ENCODE data around the gene CD55.

Gene CD55

DNA sequence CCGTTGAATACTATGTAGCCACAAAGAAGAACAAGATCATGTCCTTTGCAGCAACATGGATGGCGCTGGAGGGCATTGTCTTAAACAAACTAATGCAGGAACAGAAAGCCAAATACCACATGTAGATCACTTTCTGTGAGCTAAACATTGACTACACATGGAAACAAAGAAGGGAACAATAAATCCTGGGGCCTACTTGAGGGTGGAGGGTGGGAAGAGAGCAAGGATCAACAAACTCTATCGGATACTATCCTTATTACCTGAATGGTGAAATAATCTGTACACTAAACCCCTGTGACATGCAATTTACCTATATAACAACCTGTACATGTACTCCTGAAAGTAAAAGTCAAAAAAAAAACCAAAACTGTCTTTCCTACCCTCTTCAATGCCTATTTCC is 40.8 kb upstream of the CD55 start:
- TF ChIP-seq, protein P1, sequence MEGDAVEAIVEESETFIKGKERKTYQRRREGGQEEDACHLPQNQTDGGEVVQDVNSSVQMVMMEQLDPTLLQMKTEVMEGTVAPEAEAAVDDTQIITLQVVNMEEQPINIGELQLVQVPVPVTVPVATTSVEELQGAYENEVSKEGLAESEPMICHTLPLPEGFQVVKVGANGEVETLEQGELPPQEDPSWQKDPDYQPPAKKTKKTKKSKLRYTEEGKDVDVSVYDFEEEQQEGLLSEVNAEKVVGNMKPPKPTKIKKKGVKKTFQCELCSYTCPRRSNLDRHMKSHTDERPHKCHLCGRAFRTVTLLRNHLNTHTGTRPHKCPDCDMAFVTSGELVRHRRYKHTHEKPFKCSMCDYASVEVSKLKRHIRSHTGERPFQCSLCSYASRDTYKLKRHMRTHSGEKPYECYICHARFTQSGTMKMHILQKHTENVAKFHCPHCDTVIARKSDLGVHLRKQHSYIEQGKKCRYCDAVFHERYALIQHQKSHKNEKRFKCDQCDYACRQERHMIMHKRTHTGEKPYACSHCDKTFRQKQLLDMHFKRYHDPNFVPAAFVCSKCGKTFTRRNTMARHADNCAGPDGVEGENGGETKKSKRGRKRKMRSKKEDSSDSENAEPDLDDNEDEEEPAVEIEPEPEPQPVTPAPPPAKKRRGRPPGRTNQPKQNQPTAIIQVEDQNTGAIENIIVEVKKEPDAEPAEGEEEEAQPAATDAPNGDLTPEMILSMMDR (IDR thresholded peaks at IDR 0.05; ENCODE audit: poor library complexity, severe bottlenecking): no peak
- DNase-seq (ENCODE audit: low spot score) (no peak), ATAC-seq (ENCODE audit: low read depth) (no peak)
- Histone ChIP-seq H3K27me3 (ENCODE audit: insufficient read depth, poor library complexity, severe bottlenecking) (no peaks in the 10 kb centered on the region), H3K4me3 (ENCODE audit: severe bottlenecking) (no peak overlapping the region), H3K9me3 (ENCODE audit: severe bottlenecking) (no peaks in the 10 kb centered on the region), H3K4me1 (ENCODE audit: insufficient read depth, poor library complexity, severe bottlenecking) (peaks cover 3% of the 10 kb centered on the region), H3K36me3 (ENCODE audit: low read depth) (no peaks in the 10 kb centered on the region), H3K27ac (ENCODE audit: poor library complexity, severe bottlenecking) (no peak overlapping the region)

DNA sequence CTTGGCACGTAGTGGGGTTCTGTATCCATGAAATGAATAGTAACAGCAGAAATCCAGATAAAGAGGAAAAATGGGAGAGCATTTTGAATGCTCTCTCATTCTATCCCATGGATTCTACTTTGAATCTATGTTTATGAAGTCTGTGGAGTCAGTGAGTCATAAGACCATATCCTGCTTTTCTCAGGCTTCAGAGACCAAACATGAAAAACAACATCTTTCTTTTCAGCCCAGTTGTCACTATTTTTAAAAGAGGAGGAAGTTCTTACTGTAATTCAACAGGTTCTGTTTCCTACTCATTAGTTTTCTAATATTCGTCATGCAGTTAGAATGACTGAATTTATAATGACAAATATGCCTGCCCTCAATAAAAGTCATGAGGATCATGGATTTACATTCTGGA is 39.4 kb upstream of the CD55 start:
- DNase-seq (ENCODE audit: low spot score) (no peak), ATAC-seq (ENCODE audit: low read depth) (no peak)
- Histone ChIP-seq H3K9me3 (ENCODE audit: severe bottlenecking) (no peaks in the 10 kb centered on the region), H3K4me3 (ENCODE audit: severe bottlenecking) (no peak overlapping the region), H3K4me1 (ENCODE audit: insufficient read depth, poor library complexity, severe bottlenecking) (peaks cover 3% of the 10 kb centered on the region), H3K27ac (ENCODE audit: poor library complexity, severe bottlenecking) (no peak overlapping the region), H3K36me3 (ENCODE audit: low read depth) (no peaks in the 10 kb centered on the region), H3K27me3 (ENCODE audit: insufficient read depth, poor library complexity, severe bottlenecking) (no peaks in the 10 kb centered on the region)
- TF ChIP-seq, protein P1 (IDR thresholded peaks at IDR 0.05; ENCODE audit: poor library complexity, severe bottlenecking): no peak

DNA sequence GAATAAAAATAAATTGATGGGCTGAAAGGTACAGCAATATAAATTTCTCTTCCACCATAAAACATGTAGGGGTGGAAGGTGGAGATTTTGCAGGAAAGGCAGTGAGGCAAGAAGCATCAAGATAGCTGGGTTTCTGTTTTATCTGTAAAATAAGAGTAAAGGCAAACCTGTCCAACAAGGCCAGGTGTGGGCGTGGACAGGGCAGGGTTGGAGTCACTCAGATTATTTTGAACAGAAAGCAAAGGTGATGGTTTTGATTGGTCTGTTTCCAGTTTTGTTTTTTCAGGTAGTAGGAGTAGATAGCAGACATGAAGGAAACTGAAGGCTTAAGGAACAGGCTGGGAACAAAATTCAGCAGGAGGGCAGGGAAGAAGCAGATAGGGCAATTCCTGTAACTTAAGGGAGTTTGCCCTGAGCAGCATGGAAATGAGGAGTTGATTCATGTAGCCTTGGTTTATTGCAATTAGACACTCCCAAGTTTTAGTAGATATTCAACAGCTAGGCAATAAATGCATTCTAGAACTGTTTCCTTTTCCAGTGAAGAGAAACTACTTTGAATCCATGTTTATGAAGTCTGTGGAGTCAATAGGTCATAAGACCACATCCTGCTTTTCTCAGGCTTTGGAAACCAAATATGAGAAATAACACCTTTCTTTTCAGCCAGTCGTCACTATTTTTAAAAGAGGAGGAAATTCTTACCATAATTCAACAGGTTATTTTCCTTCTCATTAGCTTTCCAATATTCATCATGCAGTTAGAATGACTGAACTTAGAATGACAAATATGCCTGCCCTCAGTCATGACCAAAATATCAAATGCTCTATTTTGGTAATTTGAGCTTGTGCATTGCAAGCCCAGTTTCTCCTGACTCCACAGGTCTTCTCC is 38.7 kb upstream of the CD55 start:
- no peak overlapping the region for H3K27ac ChIP-seq (ENCODE audit: poor library complexity, severe bottlenecking)
- DNase-seq (ENCODE audit: low spot score) (no peak), ATAC-seq (ENCODE audit: low read depth) (no peak)
- no peaks in the 10 kb centered on the region for H3K36me3 ChIP-seq (ENCODE audit: low read depth)
- H3K9me3 ChIP-seq (ENCODE audit: severe bottlenecking): no peaks in the 10 kb centered on the region
- H3K4me1 ChIP-seq (ENCODE audit: insufficient read depth, poor library complexity, severe bottlenecking): peaks cover 3% of the 10 kb centered on the region
- TF ChIP-seq, protein P1 (IDR thresholded peaks at IDR 0.05; ENCODE audit: poor library complexity, severe bottlenecking): no peak
- no peaks in the 10 kb centered on the region for H3K27me3 ChIP-seq (ENCODE audit: insufficient read depth, poor library complexity, severe bottlenecking)
- H3K4me3 ChIP-seq (ENCODE audit: severe bottlenecking): no peak overlapping the region

DNA sequence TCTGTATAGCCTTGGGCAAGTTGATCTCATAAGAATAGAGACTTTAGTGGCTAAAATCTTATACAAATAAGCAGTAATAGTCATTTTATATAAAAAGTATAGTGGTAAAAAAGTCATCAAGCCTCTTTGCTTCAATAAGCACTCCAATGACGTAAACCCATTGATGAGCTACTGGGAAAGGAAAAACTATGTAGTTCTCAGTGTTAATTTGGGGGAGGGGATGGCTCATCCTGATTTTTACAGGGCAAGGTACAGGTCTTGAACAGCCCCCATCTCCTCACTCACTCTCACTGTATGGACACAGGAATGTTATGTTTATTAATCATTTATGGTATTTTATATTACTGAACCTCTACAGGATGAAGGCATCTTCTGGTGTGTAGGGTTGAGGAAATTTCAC is 38.1 kb upstream of the CD55 start:
- H3K36me3 ChIP-seq (ENCODE audit: low read depth): no peaks in the 10 kb centered on the region
- peaks cover 3% of the 10 kb centered on the region for H3K4me1 ChIP-seq (ENCODE audit: insufficient read depth, poor library complexity, severe bottlenecking)
- DNase-seq (ENCODE audit: low spot score): no peak
- H3K27me3 ChIP-seq (ENCODE audit: insufficient read depth, poor library complexity, severe bottlenecking): no peaks in the 10 kb centered on the region
- TF ChIP-seq, protein P1 (IDR thresholded peaks at IDR 0.05; ENCODE audit: poor library complexity, severe bottlenecking): no peak
- H3K27ac ChIP-seq (ENCODE audit: poor library complexity, severe bottlenecking): no peak overlapping the region
- no peaks in the 10 kb centered on the region for H3K9me3 ChIP-seq (ENCODE audit: severe bottlenecking)
- H3K4me3 ChIP-seq (ENCODE audit: severe bottlenecking): no peak overlapping the region
- no peak for ATAC-seq (ENCODE audit: low read depth)
